Hepatocyte (in vitro differentiated cells): ENCODE results near the gene TEX10. TPM values are rescaled to one million over a fixed set of nuclear protein-coding genes. Genes with fewer than 3 reads are reported as not detected.
A peak's percentile ranks its signal among the peaks of the same experiment; 100 is the strongest.
"Not testable (repeated sequence)": the region's sequence is repeated elsewhere in the genome, so short reads cannot be mapped to it uniquely, and the experiment has no call there.

Experiments
- DNase-seq: peaks from one replicate; pipeline ENCODE4 v3.0.0-alpha.2; 2016; ENCODE audit warnings: low spot score
- H2AFZ ChIP-seq: fragments of 200-600 bp; sonication (generic); 2 replicates; pipeline ENCODE4 v1.6.0; 2016; ENCODE audit warnings: antibody characterized with exemption, mild to moderate bottlenecking
- H3K27ac ChIP-seq: fragments of 200-600 bp; sonication (generic); 2 replicates; pipeline ENCODE4 v1.5.1; 2016; ENCODE audit warnings: mild to moderate bottlenecking
- H3K27me3 ChIP-seq: fragments of 200-600 bp; sonication (generic); 2 replicates; pipeline ENCODE4 v1.6.1; 2016
- H3K36me3 ChIP-seq: fragments of 200-600 bp; sonication (generic); replicated peaks from 2 replicates; pipeline ENCODE4 v1.5.1; 2016; ENCODE audit warnings: low read depth; ENCODE audit not compliant: insufficient read depth
- H3K4me1 ChIP-seq: fragments of 200-600 bp; sonication (generic); 2 replicates; pipeline ENCODE4 v1.5.1; 2016; ENCODE audit warnings: mild to moderate bottlenecking, moderate library complexity; ENCODE audit not compliant: insufficient read depth
- H3K4me2 ChIP-seq: fragments of 200-600 bp; sonication (generic); 2 replicates; pipeline ENCODE4 v1.6.0; 2016
- H3K4me3 ChIP-seq: fragments of 200-600 bp; sonication (generic); 2 replicates; pipeline ENCODE4 v1.5.1; 2016; ENCODE audit warnings: mild to moderate bottlenecking
- H3K79me2 ChIP-seq: fragments of 200-600 bp; sonication (generic); 2 replicates; pipeline ENCODE4 v1.6.0; 2017; ENCODE audit warnings: mild to moderate bottlenecking
- H3K9me2 ChIP-seq: fragments of 200-600 bp; sonication (generic); replicated peaks from 2 replicates; pipeline ENCODE4 v1.6.0; 2017; ENCODE audit warnings: mild to moderate bottlenecking; ENCODE audit not compliant: insufficient read depth
- H3K9me3 ChIP-seq: fragments of 200-600 bp; sonication (generic); 2 replicates; pipeline ENCODE4 v1.5.1; 2016; ENCODE audit warnings: low read depth, mild to moderate bottlenecking
- H4K20me1 ChIP-seq: fragments of 200-600 bp; sonication (generic); 2 replicates; pipeline ENCODE4 v1.6.0; 2016; ENCODE audit warnings: mild to moderate bottlenecking; ENCODE audit not compliant: insufficient read depth, poor library complexity, severe bottlenecking
- EZH2 ChIP-seq: fragments of 200-600 bp; sonication (generic); IDR thresholded peaks from 2 replicates; pipeline ENCODE4 v1.6.1; 2016; ENCODE audit warnings: antibody characterized with exemption, mild to moderate bottlenecking, borderline replicate concordance
- EZH2phosphoT487 ChIP-seq: fragments of 200-600 bp; sonication (generic); IDR thresholded peaks from one replicate; pipeline ENCODE4 v1.6.1; 2018; ENCODE audit warnings: antibody characterized with exemption, mild to moderate bottlenecking, low read depth, moderate library complexity; ENCODE audit not compliant: unreplicated experiment, severe bottlenecking
- WGBS: methylation state at CpG from one replicate; pipeline ENCODE4 v1.1.6; 2016; ENCODE audit warnings: low lambda C conversion rate; ENCODE audit errors: missing lambda C conversion rate; 5-methylcytosine and 5-hydroxymethylcytosine counted together
- polyA plus RNA-seq: library from polyadenylated mRNA; unstranded; fragments of >200 nt; fragmentation: Nextera tagmentation; extraction: Ambion mirVana; gene quantifications from 2 replicates; pipeline ENCODE4 v1.2.1, GENCODE V29; 2016
- total RNA-seq: library from RNA; depleted of rRNA; stranded (reverse); fragments of >200 nt; gene quantifications from 2 replicates; pipeline ENCODE4 v1.2.3, GENCODE V29; 2014
- TF ChIP-seq, protein P1 (sequence below): fragments of 200-600 bp; sonication (generic); IDR thresholded peaks from 2 replicates; pipeline ENCODE4 v1.5.1; 2016; ENCODE audit warnings: antibody characterized with exemption, mild to moderate bottlenecking; ENCODE audit not compliant: poor library complexity

The TEX10 gene
- total and polyA plus RNA-seq, 2 experiments from 2014 or later, result 21.8 to 30.0 TPM

DNA sequence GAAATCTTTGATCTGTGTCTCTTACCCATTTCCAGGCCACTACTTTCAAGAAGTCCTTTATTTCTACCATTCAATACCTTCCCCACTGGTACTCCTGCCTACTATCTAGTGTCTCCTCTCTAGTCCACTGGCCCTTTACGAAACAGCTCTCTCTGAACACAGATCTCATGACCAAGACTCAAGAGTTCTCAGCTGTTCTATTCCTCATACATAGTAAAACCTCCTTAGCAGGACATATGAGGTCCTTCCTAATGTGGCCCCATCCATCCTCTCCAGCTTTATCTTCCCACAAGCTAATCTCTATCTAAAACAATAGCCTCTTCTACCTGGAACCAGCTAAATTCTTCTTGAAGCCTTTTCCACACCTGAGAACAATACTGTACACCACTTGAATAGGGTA, 2.6 kb downstream of the TEX10 start:
- Histone ChIP-seq H3K36me3 (no peaks in the 10 kb centered on the region), H3K9me2 (no peaks in the 10 kb centered on the region), H3K4me2 (peak overlapping the region; percentile 74), H2AFZ (no peak overlapping the region), H3K9me3 (no peaks in the 10 kb centered on the region), H3K27me3 (no peaks in the 10 kb centered on the region), H3K4me1 (peaks cover 23% of the 10 kb centered on the region), H4K20me1 (peaks cover 25% of the 10 kb centered on the region), H3K27ac (no peak overlapping the region), H3K79me2 (peaks cover 74% of the 10 kb centered on the region), H3K4me3 (no peak overlapping the region)
- TF ChIP-seq EZH2 (no peak), EZH2phosphoT487 (no peak)
- TF ChIP-seq, protein P1, sequence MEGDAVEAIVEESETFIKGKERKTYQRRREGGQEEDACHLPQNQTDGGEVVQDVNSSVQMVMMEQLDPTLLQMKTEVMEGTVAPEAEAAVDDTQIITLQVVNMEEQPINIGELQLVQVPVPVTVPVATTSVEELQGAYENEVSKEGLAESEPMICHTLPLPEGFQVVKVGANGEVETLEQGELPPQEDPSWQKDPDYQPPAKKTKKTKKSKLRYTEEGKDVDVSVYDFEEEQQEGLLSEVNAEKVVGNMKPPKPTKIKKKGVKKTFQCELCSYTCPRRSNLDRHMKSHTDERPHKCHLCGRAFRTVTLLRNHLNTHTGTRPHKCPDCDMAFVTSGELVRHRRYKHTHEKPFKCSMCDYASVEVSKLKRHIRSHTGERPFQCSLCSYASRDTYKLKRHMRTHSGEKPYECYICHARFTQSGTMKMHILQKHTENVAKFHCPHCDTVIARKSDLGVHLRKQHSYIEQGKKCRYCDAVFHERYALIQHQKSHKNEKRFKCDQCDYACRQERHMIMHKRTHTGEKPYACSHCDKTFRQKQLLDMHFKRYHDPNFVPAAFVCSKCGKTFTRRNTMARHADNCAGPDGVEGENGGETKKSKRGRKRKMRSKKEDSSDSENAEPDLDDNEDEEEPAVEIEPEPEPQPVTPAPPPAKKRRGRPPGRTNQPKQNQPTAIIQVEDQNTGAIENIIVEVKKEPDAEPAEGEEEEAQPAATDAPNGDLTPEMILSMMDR, result no peak
- DNase-seq, result no peak
- WGBS, result 96% methylated on average over 1 of the region's 1 CpG

- Histone ChIP-seq H3K27ac (peak overlapping the region; percentile 52), H3K4me2 (no peak overlapping the region), H3K9me2 (no peaks in the 10 kb centered on the region), H3K9me3 (no peaks in the 10 kb centered on the region), H3K79me2 (peaks cover 100% of the 10 kb centered on the region), H2AFZ (no peak overlapping the region), H3K27me3 (no peaks in the 10 kb centered on the region), H3K4me1 (peaks cover 16% of the 10 kb centered on the region), H4K20me1 (peaks cover 30% of the 10 kb centered on the region), H3K4me3 (no peak overlapping the region), H3K36me3 (no peaks in the 10 kb centered on the region)
- DNase-seq, result no peak
- WGBS, result 73% methylated on average over 3 of the region's 3 CpGs
- no peak for TF ChIP-seq EZH2phosphoT487
- TF ChIP-seq EZH2, result no peak
- TF ChIP-seq, protein P1, result no peak
These were observed 5.9 kb downstream of the TEX10 start for GRCh38 chr9:100346836-100347235.

GRCh38 chr9:100341889-100342288, 10.9 kb downstream of the TEX10 start:
- no peaks in the 10 kb centered on the region for H3K4me1 ChIP-seq
- peaks cover 72% of the 10 kb centered on the region for H3K79me2 ChIP-seq
- H3K4me3 ChIP-seq, result no peak overlapping the region
- peaks cover 5% of the 10 kb centered on the region for H4K20me1 ChIP-seq
- no peaks in the 10 kb centered on the region for H3K27me3 ChIP-seq
- H3K9me2 ChIP-seq, result no peaks in the 10 kb centered on the region
- WGBS, result 97% methylated on average over 3 of the region's 3 CpGs
- no peaks in the 10 kb centered on the region for H3K9me3 ChIP-seq
- no peak overlapping the region for H3K27ac ChIP-seq
- no peak for DNase-seq
- no peak overlapping the region for H2AFZ ChIP-seq
- no peak overlapping the region for H3K4me2 ChIP-seq
- peaks cover 5% of the 10 kb centered on the region for H3K36me3 ChIP-seq
- TF ChIP-seq EZH2phosphoT487 (no peak), EZH2 (no peak)
- TF ChIP-seq, protein P1, result no peak

DNA sequence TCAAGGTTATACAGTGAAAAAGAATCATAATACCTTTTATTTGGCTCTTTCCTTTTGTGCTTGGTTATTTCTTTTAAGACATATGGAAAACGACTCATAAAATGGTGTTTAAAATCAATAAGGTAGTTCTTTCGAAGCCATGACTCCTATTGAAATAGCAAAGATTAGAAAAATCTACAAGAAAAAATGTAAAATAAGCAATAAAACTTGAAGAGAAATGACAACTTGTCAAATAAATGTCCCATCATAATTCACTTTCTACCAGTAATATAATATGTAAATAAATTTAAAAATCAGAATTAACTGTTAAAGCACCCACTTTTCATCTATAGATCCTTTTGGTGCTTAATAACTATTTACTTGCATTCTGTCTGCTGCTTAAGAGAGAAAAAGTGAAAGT, 12.5 kb downstream of the TEX10 start:
- Histone ChIP-seq H3K9me3 (no peaks in the 10 kb centered on the region), H3K4me2 (no peak overlapping the region), H3K4me3 (no peak overlapping the region), H4K20me1 (peaks cover 5% of the 10 kb centered on the region), H3K36me3 (peaks cover 5% of the 10 kb centered on the region), H3K27ac (no peak overlapping the region), H3K27me3 (no peaks in the 10 kb centered on the region), H2AFZ (no peak overlapping the region), H3K4me1 (no peaks in the 10 kb centered on the region), H3K79me2 (peaks cover 61% of the 10 kb centered on the region), H3K9me2 (no peaks in the 10 kb centered on the region)
- DNase-seq, result no peak
- 96% methylated on average over 2 of the region's 2 CpGs for WGBS
- TF ChIP-seq, protein P1, result no peak
- no peak for TF ChIP-seq EZH2
- no peak for TF ChIP-seq EZH2phosphoT487

DNA sequence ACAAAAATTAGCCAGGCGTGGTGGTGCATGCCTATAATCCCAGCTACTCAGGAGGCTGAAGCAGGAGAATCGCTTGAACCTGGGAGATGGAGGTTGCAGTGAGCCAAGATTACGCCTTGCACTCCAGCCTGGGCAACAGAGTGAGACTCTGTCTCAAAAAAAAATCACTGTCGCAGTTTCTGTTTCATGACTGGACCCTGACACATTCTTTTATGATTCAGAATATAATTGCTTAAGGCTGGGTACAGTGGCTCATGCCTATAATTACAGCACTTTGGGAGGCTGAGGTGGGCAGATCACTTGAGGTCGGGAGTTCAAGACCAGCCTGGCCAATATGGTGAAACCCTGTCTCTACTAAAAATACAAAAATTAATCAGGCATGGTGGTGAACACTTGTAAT, 14.0 kb downstream of the TEX10 start:
- H2AFZ ChIP-seq, result not testable (repeated sequence)
- peaks cover 47% of the 10 kb centered on the region for H3K79me2 ChIP-seq

More for the DNA sequence above, 14.0 kb downstream of the TEX10 start:
- H3K4me1 ChIP-seq, H3K27ac ChIP-seq, H3K9me3 ChIP-seq, H3K9me2 ChIP-seq, H3K4me2 ChIP-seq, DNase-seq, H3K4me3 ChIP-seq, H3K27me3 ChIP-seq, H3K36me3 ChIP-seq, H4K20me1 ChIP-seq: not testable (repeated sequence)
- 96% methylated on average over 5 of the region's 5 CpGs for WGBS
